Fibroblast of lung (primary cell): ENCODE data around the gene CTSZ. TPM values are rescaled to one million over a fixed set of nuclear protein-coding genes. Genes with fewer than 3 reads are reported as not detected.

ENCODE experiments used
- DNase-seq, 2 donors: peaks; one replicate each; pipeline versions ENCODE4 v3.0.0 to v3.0.0-alpha.2; 2010; ENCODE audit warnings: low read depth in 2 of 2
- H2AFZ ChIP-seq: 2 replicates; pipeline ENCODE4 v1.5.1; 2012; ENCODE audit warnings: low read length, control low read depth, inconsistent platforms
- H3K27ac ChIP-seq: 2 replicates; pipeline ENCODE4 v1.5.1; 2011; ENCODE audit warnings: low read length, control low read depth; ENCODE audit not compliant: insufficient read depth
- H3K27me3 ChIP-seq: 2 replicates; pipeline ENCODE4 v1.5.1; 2011; ENCODE audit warnings: mild to moderate bottlenecking, low read length; ENCODE audit not compliant: control insufficient read depth, insufficient read depth
- H3K36me3 ChIP-seq: 2 replicates; pipeline ENCODE4 v1.5.1; 2011; ENCODE audit warnings: low read length; ENCODE audit not compliant: control insufficient read depth, insufficient read depth
- H3K4me1 ChIP-seq: 2 replicates; pipeline ENCODE4 v1.5.1; 2011; ENCODE audit warnings: low read length; ENCODE audit not compliant: control insufficient read depth, insufficient read depth; ENCODE audit errors: extremely low read depth
- H3K4me2 ChIP-seq: 2 replicates; pipeline ENCODE4 v1.5.1; 2011; ENCODE audit warnings: low read length, control low read depth; ENCODE audit not compliant: insufficient read depth; ENCODE audit errors: extremely low read depth
- H3K4me3 ChIP-seq, 4 experiments: fragments of 200-600 bp in 1 of 4; sonication (generic) in 1 of 4; replicated peaks in 1 of 4; 2 replicates each; pipeline ENCODE4 v1.5.1; 2011 to 2016; ENCODE audit warnings: low read length in 4 of 4, low read depth in 3 of 4, mild to moderate bottlenecking in 3 of 4, control low read depth in 2 of 4, inconsistent platforms in 1 of 4, mixed read lengths in 1 of 4; ENCODE audit not compliant: insufficient read depth in 1 of 4; ENCODE audit errors: control extremely low read depth in 1 of 4
- H3K79me2 ChIP-seq: 2 replicates; pipeline ENCODE4 v1.5.1; 2012; ENCODE audit warnings: mild to moderate bottlenecking, low read length, inconsistent platforms; ENCODE audit not compliant: control insufficient read depth, insufficient read depth
- H3K9ac ChIP-seq: 2 replicates; pipeline ENCODE4 v1.5.1; 2011; ENCODE audit warnings: mild to moderate bottlenecking, low read length, control low read depth; ENCODE audit not compliant: insufficient read depth
- H3K9me3 ChIP-seq: 2 replicates; pipeline ENCODE4 v1.5.1; 2012; ENCODE audit warnings: low read depth, low read length; ENCODE audit not compliant: control insufficient read depth, insufficient read depth
- H4K20me1 ChIP-seq: 2 replicates; pipeline ENCODE4 v1.5.1; 2011; ENCODE audit warnings: low read length; ENCODE audit not compliant: control insufficient read depth, insufficient read depth; ENCODE audit errors: extremely low read depth
- EZH2 ChIP-seq: IDR thresholded peaks from 2 replicates; pipeline ENCODE4 v1.5.1; 2012; ENCODE audit warnings: low read length, control low read depth, mild to moderate bottlenecking; ENCODE audit errors: missing control alignments
- polyA plus RNA-seq, 2 donors: library from polyadenylated mRNA; depleted of rRNA in 1 of 2; stranded (reverse) in 1 of 2; unstranded in 1 of 2; fragments of >200 nt; gene quantifications; 2 replicates each; pipeline ENCODE4 v1.2.1, GENCODE V29; 2011 to 2012; ENCODE audit warnings: missing spikeins in 1 of 2
- total RNA-seq: library from RNA; depleted of rRNA; stranded (reverse); fragments of >200 nt; gene quantifications from 2 replicates; pipeline ENCODE4 v1.2.1, GENCODE V29; 2014
- TF ChIP-seq, protein P1 (sequence below), 2 donors: IDR thresholded peaks in 1 of 2; conservative IDR thresholded peaks in 1 of 2; 1 replicate in 1 of 2; 2 replicates in 1 of 2; pipeline ENCODE4 v1.5.1; 2011 to 2012; ENCODE audit warnings: low read length in 2 of 2, control low read depth in 1 of 2, inconsistent platforms in 1 of 2, low read depth in 1 of 2, mild to moderate bottlenecking in 1 of 2

The CTSZ gene
- total and polyA plus RNA-seq, 2 donors (not counting 1 experiment from before 2014, with no cell fraction given): 201 to 250 TPM

DNA sequence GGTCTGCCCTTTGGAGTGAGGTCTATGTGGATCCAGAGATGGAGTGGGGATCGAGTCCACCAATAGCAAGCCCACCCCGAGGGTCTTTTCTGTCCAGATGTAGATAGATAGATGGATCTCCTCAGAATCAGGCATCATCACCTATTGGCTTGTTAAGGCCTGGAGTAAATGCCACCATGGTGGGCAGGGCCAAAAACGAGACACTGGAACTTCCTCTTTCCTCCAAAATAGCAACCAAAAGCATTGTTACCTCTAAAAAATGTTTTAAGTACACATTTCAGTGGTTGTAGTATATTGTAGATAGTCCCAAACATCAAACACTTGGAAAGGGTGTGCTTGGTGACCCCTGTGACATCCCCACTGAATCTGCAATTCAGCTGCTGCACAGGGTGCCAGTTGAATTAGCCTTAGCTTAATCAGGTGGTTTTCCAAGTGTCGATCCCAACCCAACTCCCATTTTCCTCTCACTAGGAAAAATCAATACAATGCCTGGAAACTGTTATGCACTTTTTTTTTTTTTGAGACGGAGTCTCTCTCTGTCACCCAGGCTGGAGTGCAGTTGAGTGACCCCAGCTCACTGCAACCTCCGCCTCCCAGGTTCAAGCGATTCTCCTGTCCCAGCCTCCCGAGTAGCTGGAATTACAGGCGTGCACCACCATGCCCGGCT, 61.0 kb downstream of the CTSZ start:
- Histone ChIP-seq H2AFZ (no peak overlapping the region), H3K4me2 (no peak overlapping the region), H4K20me1 (no peaks in the 10 kb centered on the region), H3K9ac (no peak overlapping the region), H3K27me3 (no peaks in the 10 kb centered on the region), H3K4me3 (no peak overlapping the region), H3K9me3 (no peaks in the 10 kb centered on the region), H3K79me2 (no peaks in the 10 kb centered on the region), H3K4me1 (no peaks in the 10 kb centered on the region), H3K27ac (no peak overlapping the region), H3K36me3 (no peaks in the 10 kb centered on the region)
- no peak for DNase-seq
- TF ChIP-seq, protein P1, sequence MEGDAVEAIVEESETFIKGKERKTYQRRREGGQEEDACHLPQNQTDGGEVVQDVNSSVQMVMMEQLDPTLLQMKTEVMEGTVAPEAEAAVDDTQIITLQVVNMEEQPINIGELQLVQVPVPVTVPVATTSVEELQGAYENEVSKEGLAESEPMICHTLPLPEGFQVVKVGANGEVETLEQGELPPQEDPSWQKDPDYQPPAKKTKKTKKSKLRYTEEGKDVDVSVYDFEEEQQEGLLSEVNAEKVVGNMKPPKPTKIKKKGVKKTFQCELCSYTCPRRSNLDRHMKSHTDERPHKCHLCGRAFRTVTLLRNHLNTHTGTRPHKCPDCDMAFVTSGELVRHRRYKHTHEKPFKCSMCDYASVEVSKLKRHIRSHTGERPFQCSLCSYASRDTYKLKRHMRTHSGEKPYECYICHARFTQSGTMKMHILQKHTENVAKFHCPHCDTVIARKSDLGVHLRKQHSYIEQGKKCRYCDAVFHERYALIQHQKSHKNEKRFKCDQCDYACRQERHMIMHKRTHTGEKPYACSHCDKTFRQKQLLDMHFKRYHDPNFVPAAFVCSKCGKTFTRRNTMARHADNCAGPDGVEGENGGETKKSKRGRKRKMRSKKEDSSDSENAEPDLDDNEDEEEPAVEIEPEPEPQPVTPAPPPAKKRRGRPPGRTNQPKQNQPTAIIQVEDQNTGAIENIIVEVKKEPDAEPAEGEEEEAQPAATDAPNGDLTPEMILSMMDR (conservative IDR thresholded peaks at IDR 0.05 in 1 of 2, IDR thresholded peaks at IDR 0.05 in 1 of 2; ENCODE audit: low read depth in 1 of 2, low read length in 2 of 2): no peak
- no peak for TF ChIP-seq EZH2

Other genes starting within 250 kb of the CTSZ start
- 0.33 and 0.51 TPM in 2 replicates for gene GNAS-AS1, start 156.4 kb downstream of the CTSZ start, total RNA-seq
- 0.28 and 0.32 TPM in 2 replicates for gene GNAS-AS1, start 156.4 kb downstream of the CTSZ start, polyA plus RNA-seq
- 256 and 421 TPM in 2 replicates for gene GNAS, start 154.5 kb downstream of the CTSZ start, total RNA-seq
- 1,357 and 1,384 TPM in 2 replicates for gene GNAS, start 154.5 kb downstream of the CTSZ start, polyA plus RNA-seq
- 46.2 and 46.9 TPM in 2 replicates for gene NELFCD, start 26.0 kb downstream of the CTSZ start, total RNA-seq
- 78.8 and 95.3 TPM in 2 replicates for gene NELFCD, start 26.0 kb downstream of the CTSZ start, polyA plus RNA-seq
- under 0.01 TPM in 2 replicates for gene TUBB1, start 12.2 kb upstream of the CTSZ start, total RNA-seq
- not detected in 2 replicates for gene TUBB1, start 12.2 kb upstream of the CTSZ start, polyA plus RNA-seq
- 37.8 and 39.3 TPM in 2 replicates for gene ATP5F1E, start 25.1 kb upstream of the CTSZ start, total RNA-seq
- 56.5 and 63.8 TPM in 2 replicates for gene ATP5F1E, start 25.1 kb upstream of the CTSZ start, polyA plus RNA-seq
- gene PRELID3B, start 35.5 kb upstream of the CTSZ start, total RNA-seq: 89.9 and 127 TPM in 2 replicates
- 64.5 and 66.6 TPM in 2 replicates for gene PRELID3B, start 35.5 kb upstream of the CTSZ start, polyA plus RNA-seq
- gene ZNF831, start 156.6 kb upstream of the CTSZ start, total RNA-seq: not detected in 2 replicates
- not detected in 2 replicates for gene ZNF831, start 156.6 kb upstream of the CTSZ start, polyA plus RNA-seq